ENCODE measurements around the gene DGCR8.
A peak's percentile ranks its signal among the peaks of the same experiment; 100 is the strongest.

GRCh38 chr22:20079745-20080444 lies at the start of gene DGCR8:
- TF ChIP-seq TSHZ2 (CRISPR knock-in tag; IDR thresholded peaks at IDR 0.05) (no peak; the same call in 1 of the 2 replicates), TCF4 (CRISPR knock-in tag; IDR thresholded peaks at IDR 0.05; ENCODE audit: borderline replicate concordance) (no peak), ISL1 (CRISPR knock-in tag; IDR thresholded peaks at IDR 0.05) (no peak), ARNTL (CRISPR knock-in tag; IDR thresholded peaks at IDR 0.05; ENCODE audit: borderline replicate concordance, low read depth) (no peak), ZFP30 (CRISPR knock-in tag; IDR thresholded peaks at IDR 0.05) (no peak), PPARA (CRISPR knock-in tag; IDR thresholded peaks at IDR 0.05; ENCODE audit: borderline replicate concordance) (0 out of 2 replicates have a peak, but pooled peaks have one; percentile 11)

Data from SK-N-SH treated with all-trans-retinoic acid at 6 μM for 48 hours (cell line).